NCI-H526 treated with DMSO at 0.1 percent for 48 hours (cell line): ENCODE results near the gene ATG4C.
A peak's percentile ranks its signal among the peaks of the same experiment; 100 is the strongest.
"Not testable (repeated sequence)": the region's sequence is repeated elsewhere in the genome, so short reads cannot be mapped to it uniquely, and the experiment has no call there.

Experiments used
- DNase-seq: peaks from one replicate; lab custom pipeline; 2025; lab: John Stamatoyannopoulos, UW

Gene ATG4C, protein sequence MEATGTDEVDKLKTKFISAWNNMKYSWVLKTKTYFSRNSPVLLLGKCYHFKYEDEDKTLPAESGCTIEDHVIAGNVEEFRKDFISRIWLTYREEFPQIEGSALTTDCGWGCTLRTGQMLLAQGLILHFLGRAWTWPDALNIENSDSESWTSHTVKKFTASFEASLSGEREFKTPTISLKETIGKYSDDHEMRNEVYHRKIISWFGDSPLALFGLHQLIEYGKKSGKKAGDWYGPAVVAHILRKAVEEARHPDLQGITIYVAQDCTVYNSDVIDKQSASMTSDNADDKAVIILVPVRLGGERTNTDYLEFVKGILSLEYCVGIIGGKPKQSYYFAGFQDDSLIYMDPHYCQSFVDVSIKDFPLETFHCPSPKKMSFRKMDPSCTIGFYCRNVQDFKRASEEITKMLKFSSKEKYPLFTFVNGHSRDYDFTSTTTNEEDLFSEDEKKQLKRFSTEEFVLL

DNA sequence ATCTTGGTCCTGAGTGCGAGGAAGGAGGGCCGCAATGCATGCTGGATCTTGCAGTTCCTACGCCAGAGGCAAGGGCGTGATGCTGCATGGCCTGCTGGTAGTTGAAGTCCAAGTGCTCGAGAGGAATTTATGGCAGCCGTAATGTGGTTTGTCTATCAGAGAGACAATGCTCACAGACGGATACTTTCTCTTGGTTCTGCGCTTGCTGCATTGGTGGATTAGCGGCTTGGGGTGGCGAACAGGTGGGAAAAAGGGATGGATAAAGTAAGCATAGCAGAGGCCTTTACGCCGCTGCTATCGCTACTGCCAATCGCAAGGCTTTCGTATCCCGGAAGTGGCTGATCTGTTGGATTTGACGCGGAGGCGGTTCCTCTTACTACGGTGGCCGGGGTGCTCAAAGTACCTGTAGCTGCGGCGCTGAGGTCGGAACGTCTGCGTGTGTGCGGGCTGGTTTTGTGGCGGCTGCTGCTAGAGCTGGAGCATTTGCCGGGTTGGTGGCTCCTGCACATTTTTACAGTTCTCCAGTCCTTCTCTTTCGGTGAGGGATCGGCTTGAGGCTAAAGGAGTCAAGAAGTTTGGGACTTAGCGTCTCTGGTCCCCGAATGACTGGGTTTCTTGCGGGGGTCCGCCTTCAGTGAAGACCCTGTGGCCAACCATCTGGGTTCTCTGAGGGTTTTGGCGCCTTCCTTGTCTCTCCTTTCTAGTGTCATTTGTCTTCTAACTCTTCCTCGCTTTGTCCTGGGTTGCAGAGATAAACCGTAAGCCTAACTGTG lies at the start of gene ATG4C:
Gene ATG4C, plus strand, starts transcription at position 397 of the 773 bp plus-strand sequence. CDS start 19,655 bp downstream, outside the sequence.
- DNase-seq = peak; percentile 93

DNA sequence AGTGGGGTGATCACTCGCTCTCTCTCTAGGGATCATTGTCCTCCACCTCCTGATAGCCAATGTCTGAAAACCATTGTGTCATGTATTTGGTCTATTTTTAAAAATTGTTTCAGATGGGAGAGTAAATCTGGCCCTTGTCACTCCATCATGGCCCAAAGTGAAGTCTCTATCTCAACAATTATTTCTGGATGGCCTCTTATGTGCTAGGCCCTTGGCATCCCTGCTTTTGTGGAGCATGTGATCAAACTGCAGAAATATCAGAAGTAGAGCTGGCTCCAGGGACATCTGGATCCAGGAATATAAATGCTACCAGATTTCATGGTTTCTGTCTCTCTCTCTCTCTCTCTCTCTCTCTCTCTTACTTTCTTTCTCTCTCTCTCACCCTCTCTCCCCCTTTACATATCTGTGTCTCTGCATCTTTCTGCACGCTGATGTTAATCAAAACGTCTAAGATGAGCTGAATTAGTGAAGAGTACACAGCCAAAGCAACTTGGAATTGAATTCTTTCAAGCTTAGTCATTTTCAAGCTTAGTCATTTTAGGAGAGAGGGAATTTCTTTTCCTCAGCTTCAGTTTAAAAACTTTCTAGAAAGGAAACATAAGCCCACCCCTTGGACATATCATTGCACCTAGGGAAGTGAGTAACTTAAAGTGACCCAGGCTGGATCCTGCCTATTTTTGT lies 48.3 kb upstream of the ATG4C start:
- DNase-seq = no peak

DNA sequence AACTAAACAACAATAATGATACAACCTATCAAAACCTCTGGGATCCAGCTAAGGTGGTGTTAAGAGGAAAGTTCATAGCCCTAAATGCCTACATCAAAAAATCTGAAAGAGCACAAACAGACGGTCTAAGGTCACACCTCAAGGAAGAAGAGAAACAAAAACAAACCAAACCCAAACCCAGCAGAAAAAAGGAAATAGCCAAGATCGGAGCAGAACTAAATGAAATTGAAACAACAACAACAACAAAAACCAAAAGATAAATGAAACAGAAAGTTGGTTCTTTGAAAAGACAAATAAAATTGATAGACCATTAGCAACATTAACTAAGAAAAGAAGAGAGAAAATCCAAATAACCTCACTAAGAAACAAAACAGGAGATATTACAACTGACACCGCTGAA lies 43.2 kb upstream of the ATG4C start:
- not testable (repeated sequence) for DNase-seq

DNA sequence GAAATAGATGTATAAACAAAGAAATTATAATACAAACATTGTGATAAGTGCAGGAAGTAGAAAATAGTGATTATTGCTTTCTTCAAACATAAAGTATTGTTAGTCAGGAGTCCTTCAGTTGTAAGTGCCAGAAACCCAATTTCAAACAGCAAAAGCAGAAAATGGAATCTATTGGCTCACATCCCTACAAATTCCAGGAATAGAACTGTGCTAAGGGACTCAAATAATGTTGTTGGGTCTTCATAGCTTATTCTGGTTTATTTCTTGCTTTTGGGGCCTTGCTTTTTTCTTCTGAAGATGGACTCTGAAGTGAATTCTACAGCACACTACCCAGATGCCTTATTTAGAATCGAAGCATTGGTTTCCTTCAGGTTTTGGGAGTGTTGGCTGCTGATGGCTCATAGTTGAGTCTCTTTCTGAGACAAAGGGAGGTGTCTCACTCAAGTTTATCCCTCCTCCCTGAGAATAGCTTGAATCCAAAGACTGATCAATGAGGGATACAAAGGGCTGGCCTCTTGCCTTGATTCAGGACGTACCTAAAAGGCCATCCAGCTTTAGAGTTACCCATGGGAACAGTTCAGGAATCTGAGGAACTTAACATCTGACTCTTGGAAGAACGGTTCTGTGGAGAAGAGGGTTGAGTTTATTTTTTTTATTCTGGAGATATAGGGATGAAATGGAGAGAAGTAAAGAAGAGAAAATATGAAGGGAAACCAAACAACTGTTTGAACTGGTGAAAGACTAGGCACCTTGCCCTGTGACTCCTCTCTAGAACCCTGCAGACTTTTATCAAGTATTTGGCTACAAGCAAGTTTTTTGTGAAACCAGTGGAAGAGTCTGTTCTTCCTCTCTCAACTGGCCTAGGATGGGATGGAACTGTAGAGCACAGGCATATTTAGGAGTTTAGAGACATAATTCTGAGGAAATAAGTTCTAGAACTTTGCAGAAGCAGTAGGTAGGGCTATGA lies 39.0 kb upstream of the ATG4C start:
- no peak for DNase-seq

DNA sequence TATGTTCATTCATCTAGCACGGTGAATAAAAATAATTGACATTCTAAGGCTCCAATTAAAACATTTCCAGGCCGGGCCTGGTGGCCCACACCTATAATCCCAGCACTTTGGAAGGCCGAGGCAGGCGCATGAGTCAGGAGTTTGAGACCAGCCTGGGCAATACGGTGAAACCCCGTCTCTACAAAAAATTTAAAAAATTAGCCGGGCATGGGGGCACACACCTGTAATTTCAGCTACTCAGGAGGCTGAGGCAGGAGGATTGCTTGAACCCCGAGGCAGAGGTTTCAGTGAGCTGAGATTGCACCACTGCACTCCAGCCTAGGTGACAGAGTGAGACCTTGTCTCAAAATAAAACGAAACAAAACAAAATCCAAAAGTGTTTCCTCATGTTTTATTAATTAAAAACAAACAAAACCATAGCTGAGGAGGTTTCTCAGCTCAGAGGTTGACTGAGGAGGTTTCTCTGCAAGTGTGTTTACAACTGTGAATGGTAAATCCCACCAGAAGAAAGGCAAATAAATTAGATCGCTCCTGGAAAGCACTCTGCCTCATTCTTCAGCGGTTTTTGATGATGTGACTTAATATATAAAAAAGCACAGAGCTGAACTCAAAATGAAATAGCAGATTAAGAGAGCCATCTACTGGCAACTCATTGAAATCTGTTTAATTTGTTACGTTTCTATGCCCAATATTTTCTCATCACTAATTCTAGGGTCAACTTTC lies 37.7 kb upstream of the ATG4C start:
- DNase-seq = peak; percentile 44

DNA sequence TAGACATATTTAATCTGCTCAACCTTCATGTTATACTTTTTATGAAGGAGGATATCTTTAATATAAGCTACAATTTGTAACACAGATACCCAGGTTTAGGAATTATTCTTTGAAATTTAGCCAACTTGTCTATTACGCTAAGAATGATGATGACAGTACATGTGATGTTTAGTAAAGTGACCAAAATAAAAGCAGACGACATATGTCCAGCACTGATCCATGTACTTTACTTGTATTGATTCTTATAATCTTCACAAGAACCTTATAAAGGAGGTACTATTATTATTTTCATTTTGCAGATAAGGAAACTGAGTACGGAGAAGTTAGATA lies 37.2 kb upstream of the ATG4C start:
- no peak for DNase-seq

DNA sequence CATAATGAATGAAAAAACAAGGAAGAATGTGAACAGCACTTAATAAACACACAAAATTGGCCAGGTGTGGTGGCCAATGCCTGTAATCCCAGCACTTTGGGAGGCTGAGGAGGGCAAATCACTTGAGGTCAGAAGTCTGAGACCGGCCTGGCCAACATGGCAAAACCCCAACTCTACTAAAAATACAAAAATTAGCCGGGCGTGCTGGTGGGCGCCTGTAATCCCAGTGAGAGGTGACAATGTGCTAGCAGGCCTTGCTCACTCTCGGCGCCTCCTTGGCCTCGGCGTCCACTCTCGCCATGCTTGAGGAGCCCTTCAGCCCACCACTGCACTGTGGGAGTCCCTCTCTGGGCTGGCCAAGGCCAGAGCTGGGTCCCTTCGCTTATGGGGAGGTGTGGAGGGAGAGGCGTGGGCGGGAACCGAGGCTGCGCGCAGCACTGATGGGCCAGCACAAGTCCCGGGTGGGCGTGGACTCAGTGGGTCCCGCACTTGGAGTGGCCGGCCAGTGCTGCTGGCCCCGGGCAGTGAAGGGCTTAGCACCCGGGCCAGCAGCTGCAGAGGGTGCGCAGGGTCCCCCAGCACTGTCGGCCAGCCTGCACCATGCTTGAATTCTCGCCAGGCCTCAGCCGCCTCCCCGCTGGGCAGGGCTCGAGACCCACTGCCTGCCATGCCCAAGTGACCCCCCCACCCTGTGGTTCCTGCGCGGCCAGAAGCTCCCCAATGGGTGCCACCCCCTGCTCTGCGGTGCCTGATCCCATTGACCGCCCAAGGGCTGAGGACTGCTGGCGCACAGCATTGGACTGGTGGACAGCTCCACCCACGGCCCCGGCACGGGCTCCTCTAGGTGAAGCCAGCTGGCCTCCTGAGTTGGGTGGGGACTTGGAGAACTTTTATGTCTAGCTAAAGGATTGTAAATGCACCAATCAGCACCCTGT lies 30.6 kb upstream of the ATG4C start:
- DNase-seq = no peak

DNA sequence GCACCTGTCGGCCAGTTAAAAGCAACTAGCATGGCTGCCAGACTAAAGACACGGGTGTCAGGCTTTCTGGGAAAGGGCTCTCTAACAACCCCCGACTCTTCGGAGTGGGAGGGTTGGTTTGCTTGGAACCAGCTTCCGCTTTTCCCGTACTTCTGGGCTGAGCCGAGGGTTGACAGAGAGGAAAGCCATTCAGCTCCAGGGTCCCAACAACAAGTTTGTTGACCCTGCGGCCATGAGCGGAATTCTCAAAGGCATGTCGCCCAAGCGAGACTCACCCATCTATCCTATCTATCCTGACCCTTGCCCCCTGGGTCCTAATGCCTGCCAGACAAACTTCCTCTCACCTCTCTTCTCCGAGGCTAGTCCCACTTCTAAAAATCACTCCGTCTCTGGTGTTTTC lies 29.0 kb upstream of the ATG4C start:
- not testable (repeated sequence) for DNase-seq

DNA sequence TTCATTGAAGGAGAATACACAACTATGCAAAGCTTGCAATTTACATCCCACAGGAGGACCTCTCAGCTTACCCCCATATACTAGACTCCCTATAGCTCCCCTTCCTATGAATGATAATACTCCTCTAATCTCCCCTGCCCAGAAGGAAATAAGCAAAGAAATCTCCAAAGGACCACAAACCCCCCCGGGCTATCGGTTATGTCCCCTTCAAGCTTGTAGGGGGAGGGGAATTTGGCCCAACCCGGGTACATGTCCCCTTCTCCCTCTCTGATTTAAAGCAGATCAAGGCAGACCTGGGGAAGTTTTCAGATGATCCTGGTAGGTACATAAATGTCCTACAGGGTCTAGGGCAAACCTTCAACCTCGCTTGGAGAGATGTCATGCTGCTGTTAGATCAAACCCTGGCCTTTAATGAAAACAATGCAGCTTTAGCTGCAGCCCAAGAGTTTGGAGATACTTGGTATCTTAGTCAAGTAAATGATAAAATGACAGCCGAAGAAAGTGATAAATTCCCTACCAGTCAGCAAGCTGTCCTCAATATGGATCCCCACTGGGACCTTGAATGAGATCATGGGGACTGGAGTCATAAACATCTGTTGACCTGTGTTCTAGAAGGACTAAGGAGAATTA lies 27.6 kb upstream of the ATG4C start:
- not testable (repeated sequence) for DNase-seq

DNA sequence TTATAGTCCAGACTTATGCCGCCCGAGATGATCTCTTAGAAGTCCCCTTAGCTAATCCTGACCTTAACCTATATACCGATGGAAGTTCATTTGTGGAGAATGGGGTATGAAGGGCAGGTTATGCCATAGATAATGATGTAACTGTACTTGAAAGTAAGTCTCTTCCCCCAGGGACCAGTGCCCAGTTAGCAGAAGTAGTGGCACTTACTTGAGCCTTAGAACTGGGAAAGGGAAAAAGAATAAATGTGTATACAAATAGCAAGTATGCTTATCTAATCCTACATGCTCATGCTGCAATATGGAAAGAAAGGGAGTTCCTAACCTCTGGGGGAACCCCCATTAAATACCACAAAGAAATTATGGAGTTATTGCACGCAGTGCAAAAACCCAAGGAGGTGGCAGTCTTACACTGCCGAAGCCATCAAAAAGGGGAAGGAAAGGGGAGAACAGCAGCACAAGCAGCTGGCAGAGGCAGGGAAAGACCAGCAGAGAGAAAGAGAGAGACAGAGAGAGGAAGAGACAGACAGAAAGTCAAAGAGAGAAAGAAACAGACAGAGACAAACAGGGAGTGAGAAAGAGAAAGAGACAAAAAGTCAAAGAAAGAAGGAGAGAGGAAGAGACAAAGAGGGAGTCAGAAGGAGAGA lies 24.6 kb upstream of the ATG4C start:
- not testable (repeated sequence) for DNase-seq

DNA sequence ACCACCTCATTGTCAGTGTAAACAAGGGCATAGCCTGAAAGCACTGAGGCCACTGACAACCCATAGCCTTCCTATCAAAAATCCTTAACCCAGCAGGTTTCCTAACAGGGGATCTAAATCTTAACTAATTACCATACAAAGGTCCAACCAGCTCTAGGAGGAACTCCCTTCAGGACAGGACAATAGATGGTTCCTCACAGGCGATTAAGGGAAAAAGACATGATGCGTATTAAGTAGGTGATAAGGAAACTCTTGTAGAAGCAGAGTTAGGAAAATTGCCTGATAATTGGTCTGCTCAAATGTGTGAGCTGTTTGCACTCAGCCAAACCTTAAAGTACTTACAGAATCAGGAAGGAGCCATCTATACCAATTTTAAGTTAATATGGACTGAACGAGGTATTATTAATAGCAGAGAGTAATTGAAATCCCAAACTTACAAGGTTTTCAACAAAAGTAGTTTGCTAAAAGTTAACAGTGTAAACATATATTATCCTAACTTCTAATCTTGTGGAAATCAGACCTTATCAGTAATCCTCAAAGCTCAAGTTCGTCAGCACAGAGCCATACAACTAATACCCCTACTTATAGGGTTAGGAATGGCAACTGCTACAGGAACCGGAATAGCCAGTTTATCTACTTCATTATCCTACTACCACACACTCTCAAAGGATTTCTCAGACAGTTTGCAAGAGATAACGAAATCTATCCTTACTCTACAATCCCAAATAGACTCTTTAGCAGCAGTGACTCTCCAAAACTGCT lies 23.7 kb upstream of the ATG4C start:
- DNase-seq = not testable (repeated sequence)

DNA sequence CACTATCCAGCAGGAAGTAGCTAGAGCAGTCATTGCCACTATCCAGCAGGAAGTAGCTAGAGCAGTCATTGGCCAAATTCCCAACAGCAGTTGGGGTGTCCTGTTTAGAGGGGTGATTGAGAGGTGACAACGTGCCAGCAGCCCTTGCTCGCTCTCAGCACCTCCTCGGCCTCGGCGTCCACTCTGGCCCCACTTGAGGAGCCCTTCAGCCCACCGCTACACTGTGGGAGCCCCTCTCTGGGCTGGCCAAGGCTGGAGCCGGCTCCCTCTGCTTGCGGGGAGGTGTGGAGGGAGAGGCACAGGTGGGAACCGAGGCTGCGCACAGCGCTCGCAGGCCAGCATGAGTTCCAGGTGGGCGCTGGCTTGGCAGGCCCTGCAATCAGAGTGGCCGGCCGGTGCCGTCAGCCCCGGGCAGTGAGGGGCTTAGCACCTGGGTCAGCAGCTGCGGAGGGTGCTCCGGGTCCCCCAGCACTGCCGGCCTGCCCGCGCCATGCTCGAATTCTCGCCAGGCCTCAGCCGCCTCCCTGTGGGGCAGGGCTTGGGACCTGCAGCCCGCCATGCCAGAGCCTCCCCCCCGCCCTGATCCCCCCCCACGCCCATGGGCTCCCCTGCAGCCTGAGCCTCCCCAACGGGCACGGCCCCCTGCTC lies 22.6 kb upstream of the ATG4C start:
- DNase-seq = not testable (repeated sequence)

DNA sequence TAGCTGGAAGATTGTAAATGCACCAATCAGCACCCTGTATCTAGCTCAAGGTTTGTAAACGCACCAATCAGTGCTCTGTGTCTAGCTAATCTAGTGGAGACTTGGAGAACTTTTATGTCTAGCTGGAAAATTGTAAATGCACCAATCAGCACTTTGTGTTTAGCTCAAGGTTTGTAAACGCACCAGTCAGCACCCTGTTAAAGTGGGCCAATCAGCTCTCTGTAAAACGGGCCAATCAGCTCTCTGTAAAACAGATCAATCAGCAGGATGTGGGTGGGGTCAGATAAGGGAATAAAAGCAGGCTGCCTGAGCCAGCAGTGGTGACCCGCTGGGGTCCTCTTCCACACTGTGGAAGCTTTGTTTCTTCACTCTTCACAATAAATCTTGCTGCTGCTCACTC lies 21.9 kb upstream of the ATG4C start:
- not testable (repeated sequence) for DNase-seq

DNA sequence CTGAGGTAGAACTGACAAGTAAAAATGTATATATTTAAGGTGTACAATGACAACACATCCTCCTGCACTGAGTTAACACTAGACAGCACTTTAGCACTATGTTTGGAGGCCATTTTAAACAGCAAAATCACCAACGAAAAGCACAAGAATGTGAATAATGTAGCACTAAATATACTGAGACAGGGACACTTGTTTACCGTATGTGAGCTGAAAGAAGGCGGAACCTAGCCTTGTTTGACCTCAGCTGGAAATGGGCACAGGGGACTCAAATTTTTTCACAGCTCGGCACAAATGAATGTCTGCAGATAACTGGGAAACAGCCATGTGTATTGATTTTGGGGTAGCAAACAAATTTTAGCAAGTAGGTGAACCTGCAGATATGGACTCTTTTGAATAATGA lies 18.0 kb upstream of the ATG4C start:
- DNase-seq = no peak

DNA sequence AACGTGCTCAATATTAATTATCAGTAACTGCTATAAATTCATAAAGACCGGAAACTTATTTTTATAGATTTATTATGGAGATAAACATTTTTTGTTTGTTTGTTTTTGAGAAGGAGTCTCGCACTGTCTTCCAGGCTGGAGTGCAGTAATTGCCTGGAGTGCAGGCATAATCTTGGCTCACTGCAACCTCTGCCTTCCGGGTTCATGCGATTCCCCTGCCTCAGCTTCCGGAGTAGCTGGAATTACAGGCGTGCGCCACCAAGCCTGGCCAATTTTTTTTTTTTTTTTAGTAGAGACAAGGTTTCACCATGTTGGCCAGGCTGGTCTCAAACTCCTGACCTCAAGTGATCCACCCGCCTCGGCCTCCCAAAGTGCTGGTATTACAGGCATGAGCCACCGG lies 15.4 kb upstream of the ATG4C start:
- DNase-seq = not testable (repeated sequence)

DNA sequence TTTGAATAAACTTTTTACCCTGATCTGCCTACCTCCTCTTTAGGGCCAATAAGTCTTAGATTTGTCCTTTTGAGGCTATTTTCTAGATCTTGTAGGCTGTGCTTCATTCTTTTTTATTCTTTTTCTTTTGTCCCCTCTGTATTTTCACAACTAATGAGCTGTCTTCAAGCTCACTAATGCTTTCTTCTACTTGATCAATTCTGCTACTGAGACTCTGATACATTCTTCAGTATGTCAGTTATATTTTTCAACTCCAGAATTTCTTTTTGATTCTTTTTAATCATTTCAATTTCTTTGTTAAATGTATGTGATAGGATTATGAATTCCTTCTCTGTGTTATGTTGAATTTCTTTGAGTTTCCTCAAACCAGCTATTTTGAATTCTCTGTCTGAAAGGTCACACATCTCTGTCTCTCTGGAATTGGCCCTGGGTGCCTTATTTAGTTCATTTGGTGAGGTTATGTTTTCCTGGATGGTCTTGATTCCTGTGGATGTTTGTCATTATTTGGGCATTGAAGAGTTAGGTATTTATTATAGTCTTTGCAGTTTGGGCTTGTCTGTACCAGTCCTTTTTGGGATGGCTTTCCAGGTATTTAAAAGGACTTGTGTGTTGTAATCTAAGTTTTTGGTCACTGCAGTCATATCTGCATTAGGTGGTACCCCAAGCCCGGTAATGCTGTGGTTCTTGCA lies 11.2 kb upstream of the ATG4C start:
- no peak for DNase-seq

DNA sequence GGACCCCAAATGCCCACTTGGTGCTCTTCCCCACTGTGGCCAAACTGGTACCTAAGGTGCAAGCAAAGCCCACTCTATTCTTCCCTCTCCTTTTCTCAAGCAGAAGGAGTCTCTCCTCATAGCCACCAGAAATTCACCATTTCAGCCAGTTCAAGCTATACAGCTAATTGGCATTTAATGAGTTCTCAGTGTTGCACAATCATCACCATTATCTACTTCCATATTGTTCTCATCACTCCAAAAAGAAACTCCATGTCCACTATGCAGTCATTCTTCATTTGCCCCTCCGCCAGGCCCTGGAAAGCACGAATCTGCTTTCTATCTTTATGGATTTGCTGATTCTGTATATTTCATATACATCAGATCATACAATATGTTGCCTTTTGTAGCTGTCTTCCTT lies 9.9 kb upstream of the ATG4C start:
- no peak for DNase-seq
